K562 (cell line): Measurements from ENCODE around the gene CES5A. TPM values are rescaled to one million over a fixed set of nuclear protein-coding genes. Genes with fewer than 3 reads are reported as not detected.

Experiments used
- ATAC-seq: fragments of 200-7000 bp; cut with Tn5 transposase; 3 replicates; pipeline ENCODE4 v1.9.1; 2020; ENCODE audit warnings: moderate library complexity
- BruUV-seq: library from RNA; stranded (reverse); fragments of 400-500 nt; replicated peaks from 2 replicates; lab custom pipeline; 2021; lab: Mats Ljungman, UMichigan
- CTCF ChIA-PET: fragments of 300-600 bp; formaldehyde crosslinking; extraction: SDS; loops from one replicate; lab custom pipeline; 2021; ENCODE audit warnings: low intra/inter-chr PET ratio; lab: Yijun Ruan, JAX
- POLR2A ChIA-PET: fragments of 300-600, 350-650 bp; sonication (Branson Sonifier 250); formaldehyde crosslinking; extraction: SDS; loops from one replicate; lab custom pipeline; 2021; ENCODE audit warnings: antibody characterized with exemption, inconsistent platforms; lab: Yijun Ruan, JAX
- DNase-seq, 4 experiments: peaks; one replicate each; pipeline versions ENCODE4 v3.0.0 to v3.0.0-alpha.2; 2011 to 2018; ENCODE audit warnings: low spot score in 3 of 4, mixed read lengths in 3 of 4; ENCODE audit errors: extremely low read depth in 1 of 4
- FAIRE-seq: peaks from 2 replicates; lab custom pipeline; 2011; peaks lifted over from hg19 to GRCh38; lab: Jason Lieb, UNC
- H2AFZ ChIP-seq: 2 replicates; pipeline ENCODE4 v1.6.0; 2011; ENCODE audit warnings: low read depth, low read length, control low read depth, inconsistent platforms
- H3K27ac ChIP-seq: fragments of 200-600 bp; 3 replicates; pipeline ENCODE4 v1.8.0; 2011; ENCODE audit warnings: low read depth, mild to moderate bottlenecking, control low read depth, inconsistent platforms, low read length, moderate library complexity, mixed read lengths; ENCODE audit errors: extremely low read depth
- H3K27me3 ChIP-seq, 2 experiments: fragments of 300-600 bp in 1 of 2; 2 replicates in 1 of 2; 3 replicates in 1 of 2; pipeline versions ENCODE4 v1.6.0 to v1.8.0; 2011; ENCODE audit warnings: inconsistent platforms in 2 of 2, low read length in 2 of 2, mild to moderate bottlenecking in 1 of 2, mixed read lengths in 1 of 2, moderate library complexity in 1 of 2; ENCODE audit not compliant: control insufficient read depth in 2 of 2, insufficient read depth in 2 of 2
- H3K36me3 ChIP-seq: fragments of 300-600 bp; 3 replicates; pipeline ENCODE4 v1.8.0; 2011; ENCODE audit warnings: mild to moderate bottlenecking, low read length, inconsistent platforms; ENCODE audit not compliant: control insufficient read depth, insufficient read depth
- H3K4me1 ChIP-seq, 2 experiments: fragments of 200-600 bp in 1 of 2; replicated peaks in 1 of 2; 2 replicates in 1 of 2; 3 replicates in 1 of 2; pipeline versions ENCODE4 v1.5.1 to v1.8.0; 2011; ENCODE audit warnings: inconsistent platforms in 2 of 2, low read length in 2 of 2, mild to moderate bottlenecking in 1 of 2, mixed read lengths in 1 of 2, moderate library complexity in 1 of 2; ENCODE audit not compliant: control insufficient read depth in 2 of 2, insufficient read depth in 2 of 2
- H3K4me2 ChIP-seq: 2 replicates; pipeline ENCODE4 v1.6.1; 2011; ENCODE audit warnings: low read length, control low read depth, inconsistent platforms, mixed read lengths; ENCODE audit not compliant: insufficient read depth
- H3K4me3 ChIP-seq: fragments of 200-600 bp; sonication (generic), shearing (Covaris generic); 2 replicates; pipeline ENCODE4 v1.5.1; 2016; ENCODE audit warnings: control low read depth, inconsistent platforms
- H3K79me2 ChIP-seq: fragments of 200-600 bp; 3 replicates; pipeline ENCODE4 v1.8.0; 2011; ENCODE audit warnings: low read length, inconsistent platforms; ENCODE audit not compliant: control insufficient read depth, insufficient read depth
- H3K9ac ChIP-seq, 2 experiments: 2 replicates each; pipeline versions ENCODE4 v1.6.0 to v1.6.1; 2011; ENCODE audit warnings: low read depth in 2 of 2, low read length in 2 of 2, control low read depth in 1 of 2, inconsistent platforms in 1 of 2, mild to moderate bottlenecking in 1 of 2, mixed read lengths in 1 of 2; ENCODE audit not compliant: insufficient read depth in 1 of 2
- H3K9me1 ChIP-seq: one replicate; pipeline ENCODE4 v1.6.0; 2011; ENCODE audit warnings: inconsistent platforms, mild to moderate bottlenecking, low read length, moderate library complexity; ENCODE audit not compliant: control insufficient read depth, insufficient read depth
- H3K9me3 ChIP-seq: replicated peaks from 2 replicates; pipeline ENCODE4 v1.5.1; 2011; ENCODE audit warnings: low read depth, low read length, inconsistent platforms; ENCODE audit not compliant: control insufficient read depth, insufficient read depth
- H4K20me1 ChIP-seq: replicated peaks from 2 replicates; pipeline ENCODE4 v1.6.1; 2011; ENCODE audit warnings: low read length, inconsistent platforms, mixed read lengths; ENCODE audit not compliant: control insufficient read depth, insufficient read depth
- BCOR ChIP-seq: fragments of 450-650 bp; IDR thresholded peaks from 2 replicates; pipeline ENCODE4 v1.6.1; 2016
- CAMTA2 ChIP-seq: fragments of 250-450 bp; sonication (Bioruptor Pico); conservative IDR thresholded peaks from 2 replicates; pipeline ENCODE4 v1.5.1; 2022
- DACH1 ChIP-seq: fragments of 450-650 bp; IDR thresholded peaks from 2 replicates; pipeline ENCODE4 v1.6.1; 2018; ENCODE audit not compliant: partially characterized antibody
- DMBX1 ChIP-seq: fragments of 250-450 bp; sonication (Bioruptor Pico); IDR thresholded peaks from 2 replicates; pipeline ENCODE4 v1.8.0; 2022; ENCODE audit warnings: inconsistent platforms, mild to moderate bottlenecking, moderate library complexity, borderline replicate concordance
- KHSRP ChIP-seq: fragments of 450-650 bp; IDR thresholded peaks from 2 replicates; pipeline ENCODE4 v1.6.1; 2017
- MEF2D ChIP-seq: conservative IDR thresholded peaks from 2 replicates; pipeline ENCODE4 v1.6.1; 2016; ENCODE audit warnings: low read depth, missing genetic modification characterization, missing compliant biosample characterization
- NCOA6 ChIP-seq: fragments of 450-650 bp; IDR thresholded peaks from 2 replicates; pipeline ENCODE4 v1.6.1; 2017; ENCODE audit warnings: mild to moderate bottlenecking
- OTX1 ChIP-seq: fragments of 450-650 bp; formaldehyde crosslinking; IDR thresholded peaks from 2 replicates; pipeline ENCODE4 v1.4.0; 2022; ENCODE audit warnings: mild to moderate bottlenecking
- POLR2AphosphoS2 ChIP-seq: IDR thresholded peaks from 2 replicates; pipeline ENCODE4 v1.6.1; 2012; ENCODE audit warnings: low read length, improper control_type of control experiment
- PRDM10 ChIP-seq: fragments of 450-650 bp; IDR thresholded peaks from 2 replicates; pipeline ENCODE4 v1.6.1; 2018; ENCODE audit not compliant: partially characterized antibody
- PTBP1 ChIP-seq: fragments of 200-400 bp; formaldehyde crosslinking; IDR thresholded peaks from 2 replicates; pipeline ENCODE4 v1.6.1; 2017; ENCODE audit warnings: low read depth, low read length
- RBM14 ChIP-seq: fragments of 200-400 bp; formaldehyde crosslinking; IDR thresholded peaks from 2 replicates; pipeline ENCODE4 v1.6.1; 2018; ENCODE audit warnings: low read depth, mild to moderate bottlenecking, low read length, moderate library complexity, borderline replicate concordance; ENCODE audit not compliant: insufficient read depth
- SMARCE1 ChIP-seq: fragments of 450-650 bp; IDR thresholded peaks from 2 replicates; pipeline ENCODE4 v1.7.1; 2016; ENCODE audit warnings: mild to moderate bottlenecking
- SPI1 ChIP-seq: IDR thresholded peaks from 2 replicates; pipeline ENCODE4 v1.6.1; 2011; ENCODE audit warnings: low read depth, low read length, control low read depth, borderline replicate concordance
- ZKSCAN1 ChIP-seq: fragments of 150-350 bp; IDR thresholded peaks from 2 replicates; pipeline ENCODE4 v1.6.1; 2016; ENCODE audit warnings: low read depth, low read length
- ZNF282 ChIP-seq: sonication (generic); formaldehyde crosslinking; IDR thresholded peaks from 2 replicates; pipeline ENCODE4 v1.8.1; 2023; ENCODE audit warnings: missing genetic modification reagents
- ZNF780A ChIP-seq: fragments of 250-450 bp; sonication (Bioruptor Pico); IDR thresholded peaks from 2 replicates; pipeline ENCODE4 v1.5.0; 2021; ENCODE audit warnings: mild to moderate bottlenecking
- WGBS: fragments of 100-300 bp; shearing (Covaris generic); methylation state at CpG from one replicate; pipeline ENCODE4 v1.1.6; 2016; ENCODE audit warnings: low coverage, mixed read lengths; ENCODE audit not compliant: insufficient coverage; ENCODE audit errors: missing lambda C conversion rate; 5-methylcytosine and 5-hydroxymethylcytosine counted together
- in situ Hi-C: fragments of 300-500 bp; cut with MboI; formaldehyde crosslinking; loops from 4 replicates; pipeline ENCODE4 v1.15.0; 2018; ENCODE audit warnings: inconsistent platforms, mixed read lengths
- intact Hi-C: fragments of 100-400 bp; cut with micrococcal nuclease; formaldehyde crosslinking; loops from 2 replicates; pipeline ENCODE4 v1.14.2; 2022
- polyA plus RNA-seq, 8 experiments: library from polyadenylated mRNA; depleted of rRNA in 4 of 8; stranded (reverse) in 5 of 8; unstranded in 3 of 8; fragments of >200 nt; fragmentation: Nextera tagmentation in 2 of 8; fragmentation: Illumina TruSeq in 1 of 8; extraction: Ambion mirVana in 2 of 8; extraction: Trizol in 1 of 8; gene quantifications; 2 replicates each; pipeline versions ENCODE4 v1.2.1 to v1.2.3, GENCODE V29; 2011 to 2014; ENCODE audit warnings: inconsistent platforms in 1 of 8, missing spikeins in 1 of 8
- total RNA-seq, 7 experiments: library from RNA; depleted of rRNA in 6 of 7; stranded (reverse); fragments of >200 nt in 6 of 7; fragmentation: Illumina TruSeq in 2 of 7; extraction: Trizol in 2 of 7; gene quantifications; 2 replicates each; pipeline versions ENCODE4 v1.2.1 to v1.2.3, GENCODE V29; 2011 to 2021; ENCODE audit warnings: low replicate concordance in 1 of 7

The CES5A gene
- total and polyA plus RNA-seq, 9 of the 15 experiments (the other 6 are each of a cell fraction or from before 2014, with no cell fraction given): 0.07 to 0.17 (median 0.15) TPM; not detected in 4

- no peak for TF ChIP-seq ZKSCAN1
- no peak for TF ChIP-seq SPI1
- no peak for TF ChIP-seq BCOR
- TF ChIP-seq CAMTA2 (CRISPR knock-in tag): no peak
- no peak for TF ChIP-seq NCOA6
- no peak for DNase-seq
- no peak for ATAC-seq
- no peak overlapping the region for H2AFZ ChIP-seq
- H3K4me2 ChIP-seq: no peak overlapping the region
- no peaks in the 10 kb centered on the region for H3K9me3 ChIP-seq
- H3K9me1 ChIP-seq: no peaks in the 10 kb centered on the region
- no peak for FAIRE-seq
- WGBS: 4% methylated on average over 2 of the region's 2 CpGs
- H4K20me1 ChIP-seq: no peaks in the 10 kb centered on the region
- no peak overlapping the region for H3K4me3 ChIP-seq
- BruUV-seq: no TSS peak
- no peak overlapping the region for H3K27ac ChIP-seq
- H3K4me1 ChIP-seq: no peaks in the 10 kb centered on the region
- H3K27me3 ChIP-seq: peaks cover 2 to 16% of the 10 kb centered on the region in 2 experiments; a peak in 3 of 5 replicates
- intact Hi-C loops (no loop called here), in situ Hi-C loops (no loop called here)
- ChIA-PET POLR2A (no interaction called here), CTCF (no interaction called here)
- H3K36me3 ChIP-seq: no peaks in the 10 kb centered on the region
- no peaks in the 10 kb centered on the region for H3K79me2 ChIP-seq
- H3K9ac ChIP-seq: no peak overlapping the region
These were observed 62.2 kb downstream of the CES5A start for GRCh38 chr16:55812951-55813350.

GRCh38 chr16:55811811-55812210 is 63.4 kb downstream of the CES5A start:
- ATAC-seq (no peak), FAIRE-seq (no peak)
- WGBS: 2% methylated on average over 4 of the region's 4 CpGs
- TF ChIP-seq PTBP1 (no peak), SMARCE1 (no peak), KHSRP (no peak), DMBX1 (no peak), DACH1 (no peak), PRDM10 (no peak), OTX1 (CRISPR knock-in tag) (no peak), POLR2AphosphoS2 (no peak), MEF2D (tag) (no peak), ZNF780A (CRISPR knock-in tag) (no peak), ZNF282 (CRISPR knock-in tag) (no peak), RBM14 (no peak)

More at GRCh38 chr16:55811811-55812210, 63.4 kb downstream of the CES5A start:
- Histone ChIP-seq H3K4me1 (no peaks in the 10 kb centered on the region), H3K27ac (no peak overlapping the region), H3K9me1 (no peaks in the 10 kb centered on the region), H3K4me3 (no peak overlapping the region), H3K9me3 (no peaks in the 10 kb centered on the region), H3K9ac (no peak overlapping the region), H2AFZ (no peak overlapping the region), H3K79me2 (no peaks in the 10 kb centered on the region), H4K20me1 (no peaks in the 10 kb centered on the region), H3K4me2 (no peak overlapping the region), H3K36me3 (no peaks in the 10 kb centered on the region), H3K27me3 (peaks cover 0 to 9% of the 10 kb centered on the region in 2 experiments; a peak in 3 of 5 replicates)
- POLR2A ChIA-PET: no interaction called here
- no TSS peak for BruUV-seq
- no peak for DNase-seq
- intact Hi-C loops: no loop called here
- CTCF ChIA-PET: no interaction called here
- in situ Hi-C loops: no loop called here
